NCI-H1105 (cell line): ENCODE measurements around the gene DMRTC2.

ENCODE experiments used
- DNase-seq: peaks from one replicate; lab custom pipeline; 2025; lab: John Stamatoyannopoulos, UW

The DMRTC2 gene

DNA sequence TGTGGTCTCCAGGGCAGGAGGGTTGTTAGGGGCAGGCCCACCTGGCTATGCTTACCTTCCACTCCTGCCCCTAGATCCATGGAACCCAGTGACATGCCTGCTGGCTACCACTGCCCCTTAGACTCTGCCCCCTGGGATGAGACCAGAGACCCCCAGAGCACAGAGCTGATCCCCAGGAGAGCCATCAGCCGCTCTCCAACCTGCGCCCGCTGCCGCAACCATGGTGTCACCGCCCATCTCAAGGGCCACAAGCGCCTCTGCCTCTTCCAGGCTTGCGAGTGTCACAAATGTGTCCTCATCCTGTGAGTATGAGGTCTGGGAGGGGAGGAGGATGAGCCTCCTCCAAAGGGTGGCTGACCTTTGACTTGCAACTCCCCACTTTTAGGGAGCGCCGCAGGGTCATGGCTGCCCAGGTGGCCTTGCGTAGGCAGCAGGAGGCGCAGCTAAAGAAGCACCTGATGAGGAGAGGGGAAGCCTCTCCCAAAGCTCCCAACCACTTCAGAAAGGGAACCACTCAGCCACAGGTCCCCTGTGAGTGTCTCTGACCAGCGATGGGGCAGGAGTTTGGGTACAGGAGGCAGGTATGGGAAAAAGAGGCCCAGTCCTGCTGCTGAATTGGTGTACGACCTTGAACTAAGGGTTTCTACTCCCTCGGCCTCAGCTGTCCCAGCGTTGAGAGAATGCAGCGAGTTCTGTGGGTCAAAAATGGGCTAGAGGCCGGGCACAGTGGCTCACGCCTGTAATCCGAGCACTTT is 2.7 kb downstream of the DMRTC2 start:
- DNase-seq, result no peak

DNA sequence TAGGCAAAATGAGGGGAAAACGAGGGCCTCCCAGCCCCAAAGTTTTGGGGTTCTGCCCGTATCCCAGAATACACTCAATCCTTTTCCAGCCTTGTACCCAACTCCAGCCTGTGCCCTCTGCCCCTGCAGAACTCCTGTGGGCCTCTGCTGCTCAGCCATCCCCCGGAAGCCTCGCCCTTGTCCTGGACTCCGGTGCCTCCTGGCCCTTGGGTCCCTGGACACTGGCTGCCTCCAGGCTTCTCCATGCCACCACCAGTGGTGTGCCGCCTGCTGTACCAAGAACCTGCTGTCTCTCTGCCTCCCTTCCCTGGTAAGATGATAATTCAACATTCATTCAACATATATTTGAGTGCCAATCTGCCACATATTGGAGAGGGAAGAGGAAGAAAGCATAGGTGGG is 3.8 kb downstream of the DMRTC2 start:
- DNase-seq, result no peak

DNA sequence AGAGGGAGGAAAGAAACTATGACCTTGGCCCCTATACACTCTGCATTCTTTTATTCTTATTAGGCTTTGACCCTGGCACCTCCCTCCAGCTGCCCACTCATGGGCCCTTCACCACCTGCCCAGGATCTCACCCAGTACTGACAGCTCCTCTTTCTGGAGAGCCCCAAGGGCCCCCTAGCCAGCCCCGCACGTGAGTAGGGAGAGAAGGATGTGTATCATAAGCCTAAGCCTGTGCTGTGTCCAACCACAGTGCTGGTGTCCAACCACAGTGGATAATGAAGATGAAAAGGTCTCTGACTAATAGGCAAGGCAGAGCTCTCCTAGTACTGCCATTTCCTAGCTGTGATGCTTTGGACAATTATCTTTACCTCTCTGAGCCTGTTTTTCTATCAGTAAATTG is 4.2 kb downstream of the DMRTC2 start:
- no peak for DNase-seq

DNA sequence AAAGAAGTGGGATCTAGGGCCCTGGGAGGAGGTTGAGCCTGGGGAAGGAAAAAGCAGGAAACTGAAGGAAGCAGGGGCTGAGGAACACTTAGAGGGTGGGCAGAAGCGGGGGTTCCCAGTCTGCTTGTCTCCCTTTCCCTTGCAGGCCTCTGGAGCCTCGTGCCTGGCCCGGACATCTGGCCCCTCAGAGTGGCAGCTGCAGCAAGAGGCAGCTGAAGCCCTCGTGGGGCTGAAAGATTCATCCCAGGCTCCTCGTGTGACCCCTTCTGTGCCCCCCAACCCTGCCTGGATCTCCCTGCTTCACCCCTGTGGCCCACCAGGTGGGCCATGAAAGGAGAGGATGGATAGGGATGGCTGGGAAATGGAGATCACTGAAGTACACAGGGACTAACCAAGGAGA is 5.5 kb downstream of the DMRTC2 start:
- no peak for DNase-seq

DNA sequence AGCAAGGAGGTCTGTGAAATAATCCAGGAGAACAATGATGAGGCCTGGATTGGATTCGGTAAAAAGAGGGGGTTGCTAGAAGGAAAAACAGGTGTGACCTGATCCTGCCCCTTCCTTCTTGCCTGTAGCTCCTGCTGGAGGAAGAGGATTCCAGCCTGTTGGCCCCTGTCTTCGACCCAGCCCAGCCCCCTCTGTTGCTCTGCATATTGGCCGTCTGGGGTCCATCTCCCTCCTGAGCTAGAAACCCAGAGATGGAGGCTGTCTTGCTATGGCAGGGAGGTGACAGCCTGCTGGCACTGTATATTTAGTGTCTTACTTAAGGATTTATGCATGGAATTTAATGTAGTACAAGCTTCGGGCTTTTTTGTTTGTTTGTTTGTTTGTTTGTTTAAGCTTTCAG is 6.6 kb downstream of the DMRTC2 start:
- no peak for DNase-seq

DNA sequence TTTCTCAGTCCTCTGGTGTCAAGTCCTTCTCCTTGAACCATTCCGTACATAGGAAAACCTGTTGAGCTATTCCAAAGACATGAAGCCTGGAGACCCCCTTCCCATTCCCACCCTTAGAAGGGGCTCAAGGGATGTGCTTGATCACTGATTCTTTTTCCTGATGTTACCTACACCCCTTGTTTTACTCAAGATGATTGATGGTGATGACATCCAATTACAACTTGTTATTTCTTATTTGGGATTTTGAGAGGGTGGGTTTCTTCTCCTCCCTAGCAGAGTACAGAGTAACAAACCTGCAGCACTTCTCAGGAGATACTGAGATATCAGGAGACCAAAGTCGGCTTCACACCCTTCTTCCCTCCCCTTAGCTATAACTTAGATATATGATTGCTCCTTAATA is 8.5 kb downstream of the DMRTC2 start:
- DNase-seq, result no peak

DNA sequence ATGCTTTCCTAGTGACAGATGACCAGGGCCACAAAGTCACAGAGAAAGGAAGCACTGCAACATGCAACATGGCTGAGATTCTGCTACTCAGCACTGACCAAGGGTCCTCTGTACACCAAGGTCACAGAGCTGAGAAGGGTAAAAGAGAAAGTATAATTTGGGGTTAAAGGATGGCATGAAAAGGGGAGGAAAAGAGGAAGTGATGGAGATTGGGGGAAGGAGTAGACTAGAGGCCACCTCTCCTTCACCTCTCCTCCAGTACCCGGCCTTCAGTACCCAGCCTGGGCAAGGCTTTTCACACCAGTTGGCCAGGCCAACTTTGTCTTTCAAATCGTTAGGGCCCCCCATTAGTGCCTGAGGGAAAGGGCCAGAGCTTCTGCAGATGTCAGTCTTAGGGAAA is 8.9 kb downstream of the DMRTC2 start:
- no peak for DNase-seq

DNA sequence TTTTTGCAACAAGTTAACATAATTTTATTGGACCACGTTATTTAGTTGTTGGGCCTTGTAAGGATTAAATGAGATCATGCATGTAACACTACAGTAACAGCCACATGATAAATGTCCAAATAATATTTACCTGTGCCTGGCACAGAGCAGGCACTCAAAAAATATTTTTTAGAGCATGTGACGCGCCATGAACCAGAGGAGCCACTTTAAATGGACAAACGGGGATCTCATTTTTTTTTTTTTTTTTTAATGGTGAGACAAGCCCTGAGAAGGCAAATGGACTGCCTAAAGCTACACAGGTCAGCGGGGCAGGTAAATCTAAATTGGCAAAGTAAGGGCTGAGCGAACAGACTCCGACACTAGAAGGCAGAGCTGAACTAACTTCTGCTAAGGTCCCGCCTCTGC is 14.4 kb downstream of the DMRTC2 start:
- DNase-seq, result no peak

DNA sequence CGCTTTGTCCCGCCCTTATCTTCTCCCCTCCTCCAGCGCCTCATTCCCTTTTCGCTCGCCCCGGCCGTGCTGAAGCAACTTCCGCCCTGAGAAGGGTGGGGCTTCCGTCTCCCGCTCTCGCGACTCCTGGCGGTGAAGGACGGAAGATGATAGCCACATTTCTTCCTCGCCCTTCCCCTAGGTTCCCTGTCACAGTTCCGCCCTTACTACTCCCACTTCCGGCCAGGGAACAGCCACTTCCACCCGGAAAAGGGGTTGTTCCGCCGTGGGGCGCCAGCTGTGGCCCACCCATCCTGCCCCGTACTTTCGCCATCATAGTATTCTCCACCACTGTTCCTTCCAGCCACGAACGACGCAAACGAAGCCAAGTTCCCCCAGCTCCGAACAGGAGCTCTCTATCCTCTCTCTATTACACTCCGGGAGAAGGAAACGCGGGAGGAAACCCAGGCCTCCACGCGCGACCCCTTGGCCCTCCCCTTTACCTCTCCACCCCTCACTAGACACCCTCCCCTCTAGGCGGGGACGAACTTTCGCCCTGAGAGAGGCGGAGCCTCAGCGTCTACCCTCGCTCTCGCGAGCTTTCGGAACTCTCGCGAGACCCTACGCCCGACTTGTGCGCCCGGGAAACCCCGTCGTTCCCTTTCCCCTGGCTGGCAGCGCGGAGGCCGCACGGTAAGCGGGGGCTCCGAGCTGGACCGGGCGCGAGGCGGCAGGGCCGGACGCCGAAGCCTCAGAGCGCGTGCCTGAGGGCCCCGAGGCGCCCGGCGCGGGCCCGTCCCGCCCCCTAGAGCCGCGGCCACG is 15.0 kb downstream of the DMRTC2 start, which contains the start of gene RPS19:
Gene RPS19 (plus strand): TSS at position 638 of the 801 bp plus-strand sequence. CDS start 520 bp downstream, outside the sequence.
- DNase-seq, result peak; percentile 98

DNA sequence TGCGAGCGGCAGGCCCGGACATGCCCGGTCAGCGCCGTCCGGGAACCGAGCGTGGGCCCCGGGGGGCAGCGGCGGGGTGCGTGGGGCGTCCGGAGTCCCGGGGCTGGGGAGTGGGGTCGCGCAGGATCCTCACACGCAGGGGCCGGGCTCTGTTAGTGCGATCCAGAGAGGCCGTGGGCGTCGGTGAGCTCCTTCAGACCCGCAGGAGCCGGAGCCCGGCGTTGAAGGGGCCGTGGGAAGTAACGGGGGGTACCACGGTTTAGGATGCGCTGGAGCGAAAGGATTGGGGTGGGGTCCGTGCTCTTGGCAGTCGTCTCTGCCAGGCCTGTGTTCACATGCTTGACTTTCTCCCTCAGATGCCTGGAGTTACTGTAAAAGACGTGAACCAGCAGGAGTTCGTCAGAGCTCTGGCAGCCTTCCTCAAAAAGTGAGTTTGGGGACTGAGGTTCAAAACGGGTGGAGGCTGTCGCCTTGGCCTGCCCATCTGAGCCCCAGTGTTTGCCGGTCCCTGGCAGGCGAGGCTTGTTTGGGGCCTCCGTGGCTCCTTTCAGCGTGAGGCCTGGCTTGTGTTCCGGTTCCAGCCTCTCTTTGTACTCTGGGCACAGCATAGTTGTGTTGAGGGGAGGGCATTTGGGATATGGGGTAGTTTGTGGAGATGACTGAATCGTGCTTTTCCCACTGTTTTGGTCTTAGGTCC is 15.7 kb downstream of the DMRTC2 start:
- no peak for DNase-seq

DNA sequence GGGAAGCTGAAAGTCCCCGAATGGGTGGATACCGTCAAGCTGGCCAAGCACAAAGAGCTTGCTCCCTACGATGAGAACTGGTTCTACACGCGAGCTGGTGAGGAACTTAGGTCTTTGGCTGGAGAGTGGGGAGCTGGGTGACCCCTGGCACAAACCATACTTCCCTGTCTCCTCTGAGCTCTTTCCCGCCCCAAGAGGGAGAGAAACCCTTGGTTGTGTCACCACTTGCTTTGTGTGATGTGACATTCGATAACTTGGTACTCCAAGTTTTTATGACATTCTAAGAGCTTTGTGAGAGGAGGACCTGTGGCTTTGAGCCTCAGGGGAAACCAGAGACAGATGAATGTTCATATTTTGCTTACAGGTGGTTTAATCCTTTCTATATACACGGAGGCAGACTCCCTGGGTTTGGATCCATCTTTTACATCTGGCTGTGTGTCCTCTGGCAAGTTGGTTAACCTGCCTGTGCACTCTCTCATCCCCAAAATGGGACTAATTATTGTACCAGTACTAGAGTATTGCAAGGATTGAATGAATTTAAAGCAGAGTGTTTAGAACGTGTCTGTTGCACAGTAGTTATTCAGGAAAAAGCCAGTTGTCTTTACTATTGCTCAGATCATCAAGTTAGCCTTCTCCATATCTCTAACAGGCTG is 16.4 kb downstream of the DMRTC2 start:
- DNase-seq, result no peak

DNA sequence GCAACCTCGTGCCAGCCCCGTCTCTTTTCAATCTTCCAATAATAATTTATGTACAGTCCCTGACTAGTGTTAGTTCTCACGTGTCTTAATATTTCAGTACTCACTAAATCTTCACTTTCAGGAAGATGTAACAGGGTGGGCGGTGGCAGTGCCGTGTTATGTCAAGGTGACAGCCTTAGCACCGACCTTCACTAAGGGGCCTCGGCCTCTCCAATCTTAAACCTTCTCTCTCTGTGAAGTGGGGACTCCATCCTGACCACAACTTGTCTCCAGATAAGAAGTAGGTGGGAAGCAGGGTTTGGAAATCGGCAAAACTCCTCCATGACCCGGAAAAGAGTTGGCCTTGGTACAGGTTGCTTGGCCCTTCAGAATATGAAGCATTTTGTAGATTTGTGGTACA is 17.0 kb downstream of the DMRTC2 start:
- DNase-seq, result no peak

DNA sequence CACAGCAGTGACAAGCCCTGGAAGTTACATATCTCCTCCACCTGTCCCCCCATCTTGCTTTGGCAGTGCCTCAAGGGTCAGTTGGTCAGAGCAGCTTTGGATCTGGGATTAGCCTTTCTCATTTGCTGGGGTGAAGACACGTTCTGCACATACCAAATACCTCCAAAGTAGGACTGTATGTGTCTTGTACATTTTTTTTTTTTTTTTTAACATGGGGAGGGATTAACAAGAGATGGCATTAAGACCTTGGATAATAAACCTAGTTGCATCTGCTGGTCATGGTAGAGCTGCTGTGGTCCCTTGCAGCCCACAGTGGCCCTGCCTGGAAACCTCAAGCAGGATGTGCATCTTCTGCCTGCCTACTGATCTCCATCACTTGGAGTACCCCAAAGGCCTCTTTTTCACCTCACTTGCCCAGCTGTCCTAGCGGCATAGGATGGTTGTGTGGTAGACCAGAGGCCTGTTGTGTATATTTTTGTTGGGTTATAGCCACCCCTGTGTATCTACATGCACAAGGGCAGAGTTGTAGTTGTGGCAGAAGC is 17.7 kb downstream of the DMRTC2 start:
- DNase-seq, result no peak

DNA sequence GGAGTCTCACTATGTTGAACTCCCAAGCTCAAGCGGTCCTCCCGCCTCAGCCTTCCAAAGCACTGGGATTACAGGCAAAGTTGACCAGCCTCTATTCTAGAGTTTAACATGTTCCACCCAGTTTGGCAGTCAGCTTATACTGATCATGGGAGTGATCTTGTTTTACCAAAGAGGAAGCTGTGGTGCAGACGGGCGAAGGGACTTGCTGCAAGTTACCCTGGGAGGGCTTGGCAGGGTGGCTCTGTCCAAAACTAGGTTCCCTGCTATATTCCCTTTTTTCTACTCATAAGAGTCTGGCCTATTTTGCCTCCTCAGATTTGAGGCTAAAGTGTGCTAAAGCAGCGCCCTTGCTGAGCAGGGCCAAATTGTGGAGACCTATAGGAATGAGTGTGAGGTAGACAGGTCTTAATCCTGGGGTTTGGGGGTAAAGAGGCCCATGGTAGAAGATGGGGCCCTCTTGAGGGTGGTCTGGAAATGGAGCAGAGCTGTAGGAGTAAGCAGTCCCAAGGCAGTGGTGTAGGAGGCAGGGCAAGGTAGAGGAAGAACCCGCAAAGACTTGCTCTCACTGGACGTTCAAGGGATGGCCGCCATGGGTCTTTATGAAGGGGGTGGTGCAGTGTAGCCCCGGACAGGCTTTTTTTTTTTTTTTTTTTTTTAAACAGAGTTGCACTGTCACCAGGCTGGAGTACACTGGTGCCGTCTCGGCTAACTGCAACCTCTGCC is 18.5 kb downstream of the DMRTC2 start:
- DNase-seq, result no peak

DNA sequence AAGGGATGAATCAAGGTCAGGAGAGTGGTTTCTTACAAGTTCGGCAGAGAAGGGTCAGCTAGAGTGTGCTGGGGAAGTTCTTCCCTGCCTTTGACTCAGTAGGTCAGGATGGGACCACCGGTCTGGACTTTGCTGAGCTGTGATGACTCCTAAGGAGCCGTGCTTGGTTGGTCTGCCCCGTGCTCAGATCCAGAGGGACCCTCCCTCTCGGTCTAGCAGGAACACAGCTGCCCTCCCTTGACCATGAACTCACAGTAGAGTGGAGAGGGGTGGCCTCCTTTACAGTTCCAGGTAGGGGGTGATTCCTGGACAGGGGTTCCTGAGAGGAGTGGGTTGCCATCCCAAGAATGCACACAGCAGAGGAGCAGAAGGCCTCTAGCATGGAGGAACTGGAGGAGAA is 19.5 kb downstream of the DMRTC2 start:
- no peak for DNase-seq

DNA sequence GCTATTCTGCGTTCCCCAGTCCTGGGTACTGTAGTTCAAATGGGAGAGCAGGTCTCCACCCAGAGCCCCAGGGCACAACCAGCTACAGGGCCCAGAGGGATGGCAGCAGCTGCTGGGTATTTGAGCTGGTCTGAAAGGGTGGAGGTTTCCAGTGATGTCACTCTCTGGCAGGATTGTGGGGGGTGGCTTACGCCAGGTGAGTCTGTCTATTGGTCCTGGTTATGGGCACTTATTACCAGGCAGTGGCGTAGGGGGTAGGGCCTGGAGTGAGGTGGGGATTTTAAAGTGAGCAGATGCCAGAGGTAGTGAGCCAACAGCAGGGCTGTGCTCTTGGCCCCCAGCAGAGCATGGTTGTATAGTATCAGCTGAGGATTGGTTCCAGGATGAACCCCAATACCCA is 21.4 kb downstream of the DMRTC2 start:
- no peak for DNase-seq

DNA sequence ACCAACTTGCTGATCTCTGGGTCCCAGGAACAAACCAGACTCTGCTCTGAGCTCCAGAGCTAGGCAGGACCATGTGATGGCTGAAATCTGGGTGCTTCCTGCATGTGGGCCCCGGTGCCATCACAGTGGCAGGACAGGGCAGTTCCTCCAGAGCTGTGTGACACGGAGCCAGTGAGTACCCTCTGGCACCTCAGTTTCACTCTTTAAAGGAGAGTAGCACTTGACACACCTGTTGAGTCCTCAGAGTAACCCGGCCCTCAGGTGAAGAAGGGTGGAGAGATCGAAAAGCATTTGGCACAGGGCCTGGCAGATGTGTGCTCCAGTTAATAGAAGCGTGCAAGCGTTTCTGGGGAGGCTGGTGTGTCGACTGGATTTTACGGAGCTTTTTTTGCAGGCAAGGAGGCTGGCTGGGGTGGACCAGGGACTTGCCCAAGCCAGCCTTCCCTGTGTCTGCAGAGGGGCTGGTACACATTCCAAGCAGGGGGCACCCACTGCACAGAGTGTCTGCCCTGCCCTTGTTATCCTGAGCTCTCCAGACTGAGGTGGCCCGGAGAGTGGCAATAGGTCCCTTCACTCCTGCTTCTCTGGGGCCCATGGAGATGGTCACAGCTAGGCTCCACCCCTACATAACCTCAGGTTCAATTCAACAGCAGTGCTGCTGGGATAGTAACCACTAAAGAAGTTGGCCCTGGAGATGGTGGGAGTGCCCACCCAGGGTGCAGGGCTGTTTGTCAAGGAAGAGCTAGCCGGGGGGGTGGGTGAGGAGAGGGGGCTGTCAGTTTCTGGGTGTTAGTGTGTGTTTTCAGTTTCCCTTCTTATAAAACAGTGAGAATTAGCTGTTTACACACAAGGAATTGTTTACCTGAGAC is 23.5 kb downstream of the DMRTC2 start:
- DNase-seq, result peak; percentile 15

DNA sequence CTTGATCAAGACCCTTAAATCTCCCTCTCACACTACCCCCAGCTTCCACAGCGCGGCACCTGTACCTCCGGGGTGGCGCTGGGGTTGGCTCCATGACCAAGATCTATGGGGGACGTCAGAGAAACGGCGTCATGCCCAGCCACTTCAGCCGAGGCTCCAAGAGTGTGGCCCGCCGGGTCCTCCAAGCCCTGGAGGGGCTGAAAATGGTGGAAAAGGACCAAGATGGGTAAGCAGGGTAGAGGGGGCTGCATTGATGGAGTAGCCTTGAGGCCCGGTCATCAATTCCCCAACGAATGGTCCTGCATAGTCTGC is 24.1 kb downstream of the DMRTC2 start:
- no peak for DNase-seq

DNA sequence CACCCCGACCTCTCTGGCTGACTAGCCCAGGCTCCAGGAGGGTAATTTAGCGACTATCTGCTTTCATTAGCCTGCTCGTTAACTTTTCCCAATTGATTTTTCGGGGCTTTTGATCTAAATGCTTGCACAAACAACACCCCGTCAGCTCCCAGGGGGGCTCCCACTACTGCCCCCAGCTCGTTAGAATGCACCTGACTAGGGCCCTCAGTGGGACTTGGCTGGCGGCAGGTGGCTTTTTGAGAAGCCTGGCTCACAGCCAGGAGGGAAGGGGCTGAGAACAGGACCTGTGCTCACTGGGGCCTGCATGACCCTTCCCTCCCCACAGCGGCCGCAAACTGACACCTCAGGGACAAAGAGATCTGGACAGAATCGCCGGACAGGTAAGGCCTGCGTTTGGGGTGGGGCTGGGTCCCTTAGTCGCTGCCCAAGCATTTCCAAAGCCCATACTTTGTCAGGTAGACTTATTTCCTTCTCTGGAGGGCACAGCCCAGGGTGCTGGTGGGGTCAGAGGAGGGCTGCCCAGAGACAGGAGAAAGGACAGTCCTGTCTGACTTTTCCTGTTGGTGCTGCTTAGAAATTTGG is 24.6 kb downstream of the DMRTC2 start:
- peak; percentile 31 for DNase-seq

DNA sequence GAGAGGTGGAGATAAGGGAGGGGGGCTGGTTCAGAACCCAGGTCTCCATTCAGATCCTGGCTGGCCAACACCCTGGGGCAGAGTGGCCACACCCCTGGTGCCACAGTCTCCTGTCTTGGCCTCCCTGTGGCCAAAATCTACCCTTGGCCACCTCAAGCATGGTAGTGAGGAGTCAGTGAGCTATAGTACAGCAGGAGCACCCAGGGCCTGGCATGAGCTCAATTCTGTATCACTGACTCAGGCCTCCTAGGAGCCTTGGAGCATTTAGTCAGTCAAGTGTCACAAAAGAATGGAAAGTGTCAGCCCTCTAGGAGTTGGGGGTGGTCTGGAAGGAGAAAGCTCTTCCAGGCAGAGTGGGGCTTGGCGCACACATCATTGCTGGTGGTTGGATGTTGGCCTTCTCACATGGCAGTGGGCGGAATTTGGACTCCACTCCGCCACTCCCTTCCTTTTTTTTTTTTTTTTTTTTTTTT is 25.6 kb downstream of the DMRTC2 start:
- DNase-seq, result no peak
